OCI-LY1 (cell line): Measurements from ENCODE around the gene ERVH48-1.
A peak's percentile ranks its signal among the peaks of the same experiment; 100 is the strongest.
"Not testable (repeated sequence)": the region's sequence is repeated elsewhere in the genome, so short reads cannot be mapped to it uniquely, and the experiment has no call there.

Experiments used
- H2AFZ ChIP-seq: fragments of 200-600 bp; sonication (generic), shearing (Covaris generic); 2 replicates; pipeline ENCODE4 v1.6.0; 2014; ENCODE audit warnings: antibody characterized with exemption, mild to moderate bottlenecking, low read length
- H3F3A ChIP-seq: fragments of 200-600 bp; sonication (generic), shearing (Covaris generic); 2 replicates; pipeline ENCODE4 v1.6.0; 2014; ENCODE audit warnings: mild to moderate bottlenecking, antibody characterized with exemption, low read length, moderate library complexity; ENCODE audit not compliant: insufficient read depth
- H3K27ac ChIP-seq: fragments of 200-600 bp; sonication (generic); 2 replicates; pipeline ENCODE4 v1.5.1; 2014; ENCODE audit warnings: low read length, mixed run types, mild to moderate bottlenecking, low read depth; ENCODE audit not compliant: poor library complexity, severe bottlenecking
- H3K27me3 ChIP-seq: fragments of 200-600 bp; sonication (generic); 2 replicates; pipeline ENCODE4 v1.6.0; 2014; ENCODE audit warnings: antibody characterized with exemption, mild to moderate bottlenecking, low read length, moderate library complexity; ENCODE audit not compliant: insufficient read depth
- H3K36me3 ChIP-seq: fragments of 200-600 bp; sonication (generic); 2 replicates; pipeline ENCODE4 v1.6.1; 2014; ENCODE audit warnings: mild to moderate bottlenecking, antibody characterized with exemption, low read length, moderate library complexity, mixed read lengths; ENCODE audit not compliant: insufficient read depth
- H3K4me1 ChIP-seq: fragments of 200-600 bp; sonication (generic); 2 replicates; pipeline ENCODE4 v1.5.1; 2014; ENCODE audit warnings: mild to moderate bottlenecking, low read length, moderate library complexity; ENCODE audit not compliant: insufficient read depth, severe bottlenecking
- H3K4me2 ChIP-seq: fragments of 200-600 bp; sonication (generic), shearing (Covaris generic); 2 replicates; pipeline ENCODE4 v1.6.1; 2014; ENCODE audit warnings: low read length
- H3K4me3 ChIP-seq: fragments of 200-600 bp; sonication (generic); 2 replicates; pipeline ENCODE4 v1.5.1; 2014; ENCODE audit warnings: low read length, low read depth, mild to moderate bottlenecking, mixed read lengths; ENCODE audit not compliant: poor library complexity, severe bottlenecking
- H3K79me2 ChIP-seq: fragments of 200-600 bp; shearing (Covaris generic); 2 replicates; pipeline ENCODE4 v1.6.1; 2016; ENCODE audit warnings: mixed run types, low read length, mixed read lengths; ENCODE audit not compliant: insufficient read depth
- H3K9ac ChIP-seq: fragments of 200-600 bp; sonication (generic), shearing (Covaris generic); 2 replicates; pipeline ENCODE4 v1.6.1; 2014; ENCODE audit warnings: mild to moderate bottlenecking, low read length, mixed read lengths
- H3K9me2 ChIP-seq: fragments of 200-600 bp; sonication (generic), shearing (Covaris generic); 2 replicates; pipeline ENCODE4 v1.6.1; 2014; ENCODE audit warnings: low read depth, mild to moderate bottlenecking, low read length, mixed read lengths
- H3K9me3 ChIP-seq: fragments of 200-600 bp; shearing (Covaris generic); 2 replicates; pipeline ENCODE4 v1.6.1; 2014; ENCODE audit warnings: low read length, mixed read lengths
- H4K20me1 ChIP-seq: fragments of 200-600 bp; sonication (generic), shearing (Covaris generic); 2 replicates; pipeline ENCODE4 v1.6.0; 2016; ENCODE audit warnings: mild to moderate bottlenecking, low read length; ENCODE audit not compliant: insufficient read depth
- CTCF ChIP-seq: fragments of 200-600 bp; sonication (generic), shearing (Covaris generic); IDR thresholded peaks from 2 replicates; pipeline ENCODE4 v1.5.1; 2017; ENCODE audit warnings: mild to moderate bottlenecking, antibody characterized with exemption, low read length, moderate library complexity, mixed read lengths
- EZH2 ChIP-seq: fragments of 200-600 bp; sonication (generic), shearing (Covaris generic); IDR thresholded peaks from 2 replicates; pipeline ENCODE4 v1.8.0; 2017; ENCODE audit warnings: borderline replicate concordance, mixed run types, mild to moderate bottlenecking, antibody characterized with exemption, low read length, moderate library complexity, mixed read lengths

ERVH48-1 gene

GRCh38 chr21:42971897-42972275, 46.5 kb upstream of the ERVH48-1 start:
- no peaks in the 10 kb centered on the region for H3K9me2 ChIP-seq
- TF ChIP-seq CTCF: no peak
- no peak for TF ChIP-seq EZH2
- no peaks in the 10 kb centered on the region for H3K9me3 ChIP-seq
- H3K4me2 ChIP-seq: no peak overlapping the region
- H3K27ac ChIP-seq: peak overlapping the region; percentile 34
- H3K4me1 ChIP-seq: peaks cover 33% of the 10 kb centered on the region
- no peak overlapping the region for H2AFZ ChIP-seq
- no peaks in the 10 kb centered on the region for H3K27me3 ChIP-seq
- no peak overlapping the region for H3K9ac ChIP-seq
- H3K36me3 ChIP-seq: peaks cover 6% of the 10 kb centered on the region; the same call in 1 of the 2 replicates
- H3F3A ChIP-seq: no peaks in the 10 kb centered on the region
- no peaks in the 10 kb centered on the region for H4K20me1 ChIP-seq
- peaks cover 17% of the 10 kb centered on the region for H3K79me2 ChIP-seq
- H3K4me3 ChIP-seq: no peak overlapping the region

- TF ChIP-seq CTCF: no peak
- TF ChIP-seq EZH2: no peak
- Histone ChIP-seq H3K9ac (no peak overlapping the region), H3K4me3 (no peak overlapping the region), H4K20me1 (no peaks in the 10 kb centered on the region), H2AFZ (no peak overlapping the region), H3K27me3 (no peaks in the 10 kb centered on the region), H3K36me3 (no peaks in the 10 kb centered on the region), H3F3A (no peaks in the 10 kb centered on the region), H3K4me1 (peaks cover 25% of the 10 kb centered on the region), H3K9me2 (no peaks in the 10 kb centered on the region), H3K27ac (peak overlapping the region; percentile 34), H3K4me2 (no peak overlapping the region), H3K79me2 (peaks cover 10% of the 10 kb centered on the region), H3K9me3 (no peaks in the 10 kb centered on the region)
These were observed 45.7 kb upstream of the ERVH48-1 start for GRCh38 chr21:42970946-42971653.

DNA sequence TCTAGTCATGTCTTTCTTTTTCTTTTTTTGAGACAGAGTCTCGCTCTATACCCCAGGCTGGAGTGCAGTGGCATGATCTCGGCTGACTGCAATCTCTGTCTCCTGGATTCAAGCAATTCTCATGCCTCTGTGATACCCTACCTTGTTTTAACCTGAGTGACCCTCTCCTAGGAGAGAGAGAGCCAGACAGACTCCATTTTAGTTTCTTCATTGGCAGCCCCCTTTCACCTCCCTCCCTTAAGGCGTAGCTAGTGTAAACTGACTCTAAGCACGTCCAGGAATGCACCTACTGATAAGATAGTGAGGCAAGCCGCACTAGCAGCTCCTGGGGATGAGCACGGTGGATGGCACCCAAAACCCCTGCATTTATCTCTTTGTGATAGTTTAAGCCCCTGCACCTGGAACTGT, 43.8 kb upstream of the ERVH48-1 start:
- Histone ChIP-seq H3K27ac (no peak overlapping the region), H3K9me3 (no peaks in the 10 kb centered on the region), H3K4me3 (no peak overlapping the region), H3K4me2 (no peak overlapping the region), H3F3A (no peaks in the 10 kb centered on the region), H3K79me2 (no peaks in the 10 kb centered on the region), H3K9me2 (no peaks in the 10 kb centered on the region), H3K9ac (no peak overlapping the region), H3K27me3 (no peaks in the 10 kb centered on the region), H3K4me1 (peaks cover 18% of the 10 kb centered on the region), H4K20me1 (no peaks in the 10 kb centered on the region), H3K36me3 (no peaks in the 10 kb centered on the region), H2AFZ (no peak overlapping the region)
- TF ChIP-seq EZH2 (no peak), CTCF (no peak)

DNA sequence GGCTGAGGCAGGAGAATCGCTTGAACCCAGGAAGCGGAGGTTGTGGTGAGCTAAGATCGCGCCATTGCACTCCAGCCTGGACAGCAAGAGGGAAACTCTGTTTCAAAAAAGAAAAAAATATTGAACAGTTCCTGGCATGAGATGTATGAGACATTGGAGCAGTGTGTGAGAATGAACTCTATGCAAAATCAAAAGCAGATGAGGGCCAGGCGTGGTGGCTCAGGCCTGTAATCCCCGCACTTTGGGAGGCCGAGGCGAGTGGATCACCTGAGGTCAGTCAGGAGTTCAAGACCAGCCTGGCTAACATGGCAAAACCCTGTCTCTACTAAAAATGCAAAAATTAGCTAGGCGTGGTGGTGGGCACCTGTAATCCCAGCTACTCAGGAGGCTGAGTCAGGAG, 42.2 kb upstream of the ERVH48-1 start:
- not testable (repeated sequence) for H3K4me3 ChIP-seq, H3K9me2 ChIP-seq, H3K4me1 ChIP-seq

More for the DNA sequence above, 42.2 kb upstream of the ERVH48-1 start:
- H3F3A ChIP-seq, H3K79me2 ChIP-seq, H3K9ac ChIP-seq, H3K27ac ChIP-seq, H3K36me3 ChIP-seq, H3K4me2 ChIP-seq, H4K20me1 ChIP-seq, H2AFZ ChIP-seq, H3K9me3 ChIP-seq, H3K27me3 ChIP-seq: not testable (repeated sequence)
